HL-60/S4 (cell line): ENCODE measurements around the gene MTX3.

ENCODE experiments used
- in situ Hi-C: fragments of 300-500 bp; cut with MboI; formaldehyde crosslinking; loops from 2 replicates; pipeline ENCODE4 v1.14.3; 2022; ENCODE audit warnings: low sequenced_read_pairs

Gene MTX3

GRCh38 chr5:79990598-79991507, at the start of gene MTX3:
MTX3 (minus strand) TSS chr5:79991262; CDS start chr5:79991238, 24 bp downstream.
- in situ Hi-C loops = no loop called here

- in situ Hi-C loops = no loop called here
Observed at GRCh38 chr5:80039650-80040049, 48.6 kb upstream of the MTX3 start.

- in situ Hi-C loops = no loop called here
Observed at GRCh38 chr5:80037366-80037765, 46.3 kb upstream of the MTX3 start.

GRCh38 chr5:80036615-80037014, 45.6 kb upstream of the MTX3 start:
- in situ Hi-C loops = no loop called here

- in situ Hi-C loops = no loop called here
Observed at GRCh38 chr5:80035839-80036238, 44.8 kb upstream of the MTX3 start.

GRCh38 chr5:80034962-80035821, 44.1 kb upstream of the MTX3 start, which contains the start of gene THBS4:
THBS4 (plus strand) TSS chr5:80035348; CDS start chr5:80035538, 190 bp downstream.
- in situ Hi-C loops = no loop called here

- in situ Hi-C loops = no loop called here
Observed at GRCh38 chr5:80034559-80034958, 43.5 kb upstream of the MTX3 start.

GRCh38 chr5:80033513-80033912, 42.5 kb upstream of the MTX3 start:
- in situ Hi-C loops = no loop called here

- in situ Hi-C loops = no loop called here
Observed at GRCh38 chr5:80031109-80031508, 40.0 kb upstream of the MTX3 start.

- in situ Hi-C loops = no loop called here
Observed at GRCh38 chr5:80026841-80027240, 35.8 kb upstream of the MTX3 start.

GRCh38 chr5:80025069-80025468, 34.0 kb upstream of the MTX3 start:
- in situ Hi-C loops = no loop called here

GRCh38 chr5:80010754-80011392, 19.8 kb upstream of the MTX3 start:
- in situ Hi-C loops = no loop called here

GRCh38 chr5:80008995-80009765, 18.1 kb upstream of the MTX3 start:
- in situ Hi-C loops = no loop called here

- in situ Hi-C loops = no loop called here
Observed at GRCh38 chr5:80002677-80003076, 11.6 kb upstream of the MTX3 start.

GRCh38 chr5:79999722-80000121, 8.7 kb upstream of the MTX3 start:
- in situ Hi-C loops = no loop called here

GRCh38 chr5:79992891-79993657, 2.0 kb upstream of the MTX3 start:
- in situ Hi-C loops = no loop called here

- in situ Hi-C loops = no loop called here
Observed at GRCh38 chr5:79990205-79990597, 861 bp downstream of the MTX3 start.

GRCh38 chr5:79986260-79986659, 4.8 kb downstream of the MTX3 start:
- in situ Hi-C loops = no loop called here

- in situ Hi-C loops = no loop called here
Observed at GRCh38 chr5:79985288-79985687, 5.8 kb downstream of the MTX3 start.

GRCh38 chr5:79984363-79984762, 6.7 kb downstream of the MTX3 start:
- in situ Hi-C loops = no loop called here
